Measurements from ENCODE around the gene PRSS21.

Gene PRSS21

DNA sequence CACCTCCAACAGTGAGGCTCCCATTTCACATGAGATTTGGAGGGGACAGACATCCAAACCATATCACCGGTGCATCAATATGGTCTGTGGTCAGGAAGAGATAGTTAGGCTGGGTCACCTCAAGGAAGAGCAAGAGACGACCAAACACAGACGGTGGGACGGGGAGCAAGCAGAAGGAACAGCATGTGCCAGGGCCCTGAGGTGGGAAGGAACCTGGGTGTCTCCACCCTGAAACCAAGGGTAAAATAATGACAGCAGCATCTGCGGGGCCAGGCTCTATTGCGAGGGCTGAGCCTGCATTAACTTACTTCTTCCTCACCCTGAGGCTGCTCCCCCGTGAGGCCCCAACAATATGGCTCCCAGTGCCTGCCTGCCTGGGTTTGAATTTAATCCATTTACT is 8.9 kb upstream of the PRSS21 start:
- no peak for DNase-seq (ENCODE audit: low spot score)
- Mint-ChIP-seq H3K4me1 (ENCODE audit: low read depth) (no peaks in the 10 kb centered on the region), H3K36me3 (ENCODE audit: low read depth) (no peaks in the 10 kb centered on the region), H3K9me3 (peaks cover 7% of the 10 kb centered on the region), H3K27ac (no peak overlapping the region), H3K4me3 (no peak overlapping the region), H3K27me3 (ENCODE audit: low read depth) (peaks cover 9% of the 10 kb centered on the region)

GRCh38 chr16:2809149-2809760 is 7.8 kb upstream of the PRSS21 start:
- H3K9me3 Mint-ChIP-seq = peaks cover 2% of the 10 kb centered on the region
- no peak for DNase-seq (ENCODE audit: low spot score)
- H3K4me1 Mint-ChIP-seq (ENCODE audit: low read depth) = no peaks in the 10 kb centered on the region
- H3K36me3 Mint-ChIP-seq (ENCODE audit: low read depth) = no peaks in the 10 kb centered on the region
- no peak overlapping the region for H3K4me3 Mint-ChIP-seq
- H3K27me3 Mint-ChIP-seq (ENCODE audit: low read depth) = peaks cover 9% of the 10 kb centered on the region
- H3K27ac Mint-ChIP-seq = no peak overlapping the region

GRCh38 chr16:2810651-2811050 is 6.4 kb upstream of the PRSS21 start:
- H3K36me3 Mint-ChIP-seq (ENCODE audit: low read depth) = no peaks in the 10 kb centered on the region
- no peak for DNase-seq (ENCODE audit: low spot score)
- H3K9me3 Mint-ChIP-seq = no peaks in the 10 kb centered on the region
- no peaks in the 10 kb centered on the region for H3K4me1 Mint-ChIP-seq (ENCODE audit: low read depth)
- no peak overlapping the region for H3K27ac Mint-ChIP-seq
- H3K27me3 Mint-ChIP-seq (ENCODE audit: low read depth) = peaks cover 9% of the 10 kb centered on the region
- no peak overlapping the region for H3K4me3 Mint-ChIP-seq

- Mint-ChIP-seq H3K4me1 (ENCODE audit: low read depth) (no peaks in the 10 kb centered on the region), H3K4me3 (no peak overlapping the region), H3K36me3 (ENCODE audit: low read depth) (no peaks in the 10 kb centered on the region), H3K9me3 (no peaks in the 10 kb centered on the region), H3K27ac (no peak overlapping the region), H3K27me3 (ENCODE audit: low read depth) (peaks cover 7% of the 10 kb centered on the region)
- no peak for DNase-seq (ENCODE audit: low spot score)
Measured at GRCh38 chr16:2811703-2812471, 5.2 kb upstream of the PRSS21 start.

GRCh38 chr16:2813771-2814221 is 3.2 kb upstream of the PRSS21 start:
- no peaks in the 10 kb centered on the region for H3K4me1 Mint-ChIP-seq (ENCODE audit: low read depth)
- peaks cover 6% of the 10 kb centered on the region for H3K27me3 Mint-ChIP-seq (ENCODE audit: low read depth)
- no peak for DNase-seq (ENCODE audit: low spot score)
- no peaks in the 10 kb centered on the region for H3K36me3 Mint-ChIP-seq (ENCODE audit: low read depth)
- no peak overlapping the region for H3K4me3 Mint-ChIP-seq
- no peak overlapping the region for H3K27ac Mint-ChIP-seq
- H3K9me3 Mint-ChIP-seq = no peaks in the 10 kb centered on the region

DNA sequence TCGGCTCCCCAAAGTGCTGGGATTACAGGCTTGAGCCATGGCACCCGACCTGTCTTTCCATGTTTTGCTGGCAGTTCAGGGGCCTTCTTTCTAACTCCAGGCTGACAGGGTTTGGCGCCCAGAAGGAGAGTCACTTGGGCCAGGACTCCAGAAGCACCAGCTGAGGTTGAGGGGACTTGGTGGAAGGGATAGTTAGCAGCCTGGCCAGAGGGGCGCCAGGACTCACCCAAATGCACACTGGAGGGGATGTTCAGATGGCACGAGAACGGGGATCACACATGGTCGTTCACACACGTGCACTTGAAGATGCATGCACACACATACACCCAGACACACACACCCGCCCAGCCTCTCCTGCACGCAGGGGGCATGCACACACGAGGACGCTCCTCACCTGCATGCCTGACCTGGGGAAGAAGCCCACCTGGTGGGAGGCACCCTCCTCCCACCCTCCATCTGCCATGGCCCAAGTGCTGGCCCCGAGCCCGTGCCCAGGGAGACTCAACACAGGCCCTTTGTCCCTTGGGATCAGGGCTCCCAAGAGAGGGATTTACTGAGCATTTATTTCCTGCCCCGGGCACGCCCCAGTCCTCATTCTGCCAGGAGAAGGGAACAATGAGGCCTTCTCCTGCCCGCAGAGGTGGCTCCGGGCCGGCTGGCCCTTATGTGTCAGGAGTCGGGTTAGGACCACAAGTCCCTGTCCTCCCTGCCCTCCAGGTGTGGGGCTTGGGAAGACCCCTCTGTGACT is 2.3 kb upstream of the PRSS21 start:
- no peak for DNase-seq (ENCODE audit: low spot score)
- H3K4me1 Mint-ChIP-seq (ENCODE audit: low read depth) = no peaks in the 10 kb centered on the region
- no peaks in the 10 kb centered on the region for H3K36me3 Mint-ChIP-seq (ENCODE audit: low read depth)
- no peak overlapping the region for H3K4me3 Mint-ChIP-seq
- no peaks in the 10 kb centered on the region for H3K9me3 Mint-ChIP-seq
- H3K27ac Mint-ChIP-seq = no peak overlapping the region
- peaks cover 4% of the 10 kb centered on the region for H3K27me3 Mint-ChIP-seq (ENCODE audit: low read depth)

- Mint-ChIP-seq H3K36me3 (ENCODE audit: low read depth) (no peaks in the 10 kb centered on the region), H3K9me3 (no peaks in the 10 kb centered on the region), H3K4me1 (ENCODE audit: low read depth) (no peaks in the 10 kb centered on the region), H3K27me3 (ENCODE audit: low read depth) (peaks cover under 1% of the 10 kb centered on the region), H3K27ac (no peak overlapping the region), H3K4me3 (no peak overlapping the region)
- no peak for DNase-seq (ENCODE audit: low spot score)
Measured at GRCh38 chr16:2815299-2815771, 1.7 kb upstream of the PRSS21 start.

GRCh38 chr16:2817340-2818271 is 569 bp downstream of the PRSS21 start:
- Mint-ChIP-seq H3K4me1 (ENCODE audit: low read depth) (no peaks in the 10 kb centered on the region), H3K27me3 (ENCODE audit: low read depth) (no peaks in the 10 kb centered on the region), H3K9me3 (no peaks in the 10 kb centered on the region), H3K27ac (no peak overlapping the region), H3K4me3 (no peak overlapping the region), H3K36me3 (ENCODE audit: low read depth) (no peaks in the 10 kb centered on the region)
- DNase-seq (ENCODE audit: low spot score) = no peak

- DNase-seq (ENCODE audit: low spot score) = no peak
- Mint-ChIP-seq H3K27me3 (ENCODE audit: low read depth) (no peaks in the 10 kb centered on the region), H3K36me3 (ENCODE audit: low read depth) (no peaks in the 10 kb centered on the region), H3K4me1 (ENCODE audit: low read depth) (no peaks in the 10 kb centered on the region), H3K9me3 (no peaks in the 10 kb centered on the region), H3K4me3 (no peak overlapping the region), H3K27ac (no peak overlapping the region)
Measured at GRCh38 chr16:2818272-2818876, 1.3 kb downstream of the PRSS21 start.

GRCh38 chr16:2819179-2819938 is 2.3 kb downstream of the PRSS21 start:
- no peak overlapping the region for H3K27ac Mint-ChIP-seq
- no peaks in the 10 kb centered on the region for H3K9me3 Mint-ChIP-seq
- no peaks in the 10 kb centered on the region for H3K27me3 Mint-ChIP-seq (ENCODE audit: low read depth)
- no peak for DNase-seq (ENCODE audit: low spot score)
- H3K36me3 Mint-ChIP-seq (ENCODE audit: low read depth) = no peaks in the 10 kb centered on the region
- no peak overlapping the region for H3K4me3 Mint-ChIP-seq
- H3K4me1 Mint-ChIP-seq (ENCODE audit: low read depth) = no peaks in the 10 kb centered on the region

- Mint-ChIP-seq H3K9me3 (no peaks in the 10 kb centered on the region), H3K36me3 (ENCODE audit: low read depth) (no peaks in the 10 kb centered on the region), H3K4me1 (ENCODE audit: low read depth) (no peaks in the 10 kb centered on the region), H3K4me3 (no peak overlapping the region), H3K27me3 (ENCODE audit: low read depth) (no peaks in the 10 kb centered on the region), H3K27ac (no peak overlapping the region)
- DNase-seq (ENCODE audit: low spot score) = no peak
Measured at GRCh38 chr16:2819939-2820835, 3.1 kb downstream of the PRSS21 start.
